Astrocyte (in vitro differentiated cells and primary cell): ENCODE measurements around the gene CELSR2.

Source experiments
- CTCF ChIP-seq: IDR thresholded peaks from 2 replicates; pipeline ENCODE4 v1.5.1; 2011; ENCODE audit warnings: low read depth, mild to moderate bottlenecking, inconsistent platforms, low read length, moderate library complexity; ENCODE audit not compliant: insufficient read depth
- EZH2 ChIP-seq: IDR thresholded peaks from 2 replicates; pipeline ENCODE4 v1.6.1; 2012; ENCODE audit warnings: mild to moderate bottlenecking, low read length, inconsistent platforms; ENCODE audit not compliant: insufficient read depth

- TF ChIP-seq CTCF (no peak), EZH2 (no peak)
These were observed 49.6 kb upstream of the CELSR2 start for GRCh38 chr1:109199710-109200109.
